Activated CD4-positive, alpha-beta T cell treated with anti-CD3 and anti-CD28 coated beads for 1 hour (primary cell): ENCODE data around the gene CPEB3.
"Not testable (repeated sequence)": the region's sequence is repeated elsewhere in the genome, so short reads cannot be mapped to it uniquely, and the experiment has no call there.

Experiments used
- DNase-seq: peaks from one replicate; pipeline ENCODE4 v3.0.0-alpha.2; 2020

Gene CPEB3

GRCh38 chr10:92208157-92208720 lies 82.6 kb downstream of the CPEB3 start:
- no peak for DNase-seq

GRCh38 chr10:92207061-92207460 lies 83.8 kb downstream of the CPEB3 start:
- DNase-seq: no peak

- no peak for DNase-seq
Measured at GRCh38 chr10:92203919-92204623, 86.8 kb downstream of the CPEB3 start.

- DNase-seq: no peak
Measured at GRCh38 chr10:92202536-92202935, 88.3 kb downstream of the CPEB3 start.

GRCh38 chr10:92200564-92200963 lies 90.3 kb downstream of the CPEB3 start:
- DNase-seq: no peak

GRCh38 chr10:92187101-92187500 lies 103.8 kb downstream of the CPEB3 start:
- no peak for DNase-seq

- DNase-seq: no peak
Measured at GRCh38 chr10:92184977-92185376, 105.9 kb downstream of the CPEB3 start.

GRCh38 chr10:92183199-92183598 lies 107.7 kb downstream of the CPEB3 start:
- DNase-seq: no peak

- DNase-seq: no peak
Measured at GRCh38 chr10:92181575-92181974, 109.3 kb downstream of the CPEB3 start.

GRCh38 chr10:92180399-92180798 lies 110.5 kb downstream of the CPEB3 start:
- DNase-seq: no peak

GRCh38 chr10:92177546-92177945 lies 113.3 kb downstream of the CPEB3 start:
- DNase-seq: no peak

- no peak for DNase-seq
Measured at GRCh38 chr10:92175164-92175563, 115.7 kb downstream of the CPEB3 start.

- DNase-seq: no peak
Measured at GRCh38 chr10:92173996-92174395, 116.9 kb downstream of the CPEB3 start.

- no peak for DNase-seq
Measured at GRCh38 chr10:92164036-92164696, 126.7 kb downstream of the CPEB3 start.

- DNase-seq: no peak
Measured at GRCh38 chr10:92162541-92162940, 128.3 kb downstream of the CPEB3 start.

GRCh38 chr10:92156874-92157773 lies 133.8 kb downstream of the CPEB3 start:
- no peak for DNase-seq

- no peak for DNase-seq
Measured at GRCh38 chr10:92150823-92151222, 140.1 kb downstream of the CPEB3 start.

GRCh38 chr10:92149261-92149660 lies 141.6 kb downstream of the CPEB3 start:
- no peak for DNase-seq

- no peak for DNase-seq
Measured at GRCh38 chr10:92146781-92147180, 144.1 kb downstream of the CPEB3 start.

GRCh38 chr10:92146107-92146506 lies 144.8 kb downstream of the CPEB3 start:
- DNase-seq: no peak

GRCh38 chr10:92142949-92143348 lies 147.9 kb downstream of the CPEB3 start:
- DNase-seq: no peak

GRCh38 chr10:92142512-92142911 lies 148.4 kb downstream of the CPEB3 start:
- no peak for DNase-seq

- not testable (repeated sequence) for DNase-seq
Measured at GRCh38 chr10:92141147-92141546, 149.7 kb downstream of the CPEB3 start.
